Stimulated activated CD4-positive, alpha-beta T cell treated with anti-CD3 and anti-CD28 coated beads, TNF-alpha, amount 100 ng/mL, for 24 hours (primary cell): ENCODE results near the gene AANAT.

Experiments used
- DNase-seq, 3 experiments: peaks; one replicate each; pipeline ENCODE4 v3.0.0-alpha.2; 2020; ENCODE audit warnings: low read depth in 3 of 3

Gene AANAT

GRCh38 chr17:76467366-76467765 is at the start of gene AANAT:
Gene AANAT (plus strand): TSS chr17:76467603. CDS start chr17:76468747, 1,144 bp downstream.
- DNase-seq = no peak

DNA sequence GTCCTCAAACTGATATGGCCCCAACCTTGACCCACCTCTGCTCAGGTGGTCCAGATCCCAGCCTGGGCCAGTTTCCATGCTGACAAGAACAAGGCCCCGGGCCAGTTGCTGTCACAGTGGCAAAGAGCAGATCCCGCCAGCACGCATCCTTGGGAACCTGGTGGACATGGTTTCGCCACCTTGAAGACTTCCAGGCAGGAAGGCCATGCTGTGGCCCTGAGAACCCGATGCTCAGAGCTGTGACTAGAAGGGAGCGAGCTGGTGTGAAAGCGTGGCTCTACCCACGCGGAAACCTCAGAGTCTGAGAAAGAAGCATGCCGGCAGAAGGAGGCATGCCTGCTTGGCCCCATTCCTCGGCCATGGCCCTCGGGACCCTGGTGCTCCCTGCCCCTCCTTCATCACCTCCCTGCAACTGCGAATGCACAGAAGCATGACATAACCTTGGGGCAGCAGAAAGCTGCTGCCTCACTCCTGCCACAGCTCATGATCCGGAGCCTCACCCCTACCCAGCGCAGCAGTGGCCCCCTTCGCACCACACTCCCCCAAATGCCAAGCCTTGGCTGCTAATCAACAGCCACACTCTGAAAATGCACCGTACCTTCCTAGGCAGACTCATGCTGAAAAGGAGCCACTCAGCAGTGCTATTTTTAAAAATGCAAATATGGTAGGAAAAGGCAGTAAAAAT is 47.7 kb upstream of the AANAT start:
- DNase-seq = no peak

DNA sequence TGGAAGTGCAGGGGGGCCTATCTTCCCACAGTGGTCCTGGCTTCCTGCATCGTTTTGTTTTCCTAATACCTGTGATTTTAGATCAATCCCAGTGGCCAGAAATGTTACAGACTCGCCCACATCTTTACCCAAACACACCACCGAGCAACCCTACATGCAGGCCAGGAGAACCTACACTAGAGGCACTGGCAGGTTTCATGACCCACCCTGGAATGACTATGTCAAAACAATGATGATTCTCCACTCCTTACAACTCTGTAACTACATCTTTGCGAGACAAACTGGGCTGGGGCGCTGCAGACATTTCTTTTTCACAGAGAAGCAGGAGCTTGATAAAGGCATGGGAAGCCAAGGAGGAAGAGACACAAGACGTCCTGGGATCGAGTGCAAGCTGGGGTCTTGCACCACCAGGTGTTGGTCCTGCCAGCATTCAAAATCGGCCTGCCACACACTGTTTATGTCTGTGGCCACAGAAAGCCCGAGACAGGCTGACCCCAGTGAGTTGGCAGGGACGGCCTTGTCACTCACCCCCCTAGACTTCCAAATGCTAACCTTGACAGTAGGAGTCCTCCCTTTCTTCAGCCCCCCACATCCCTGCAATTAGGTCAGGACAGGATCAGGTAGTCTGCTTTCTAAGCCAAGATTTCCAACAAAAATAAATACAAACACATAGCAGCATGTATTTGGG is 46.9 kb upstream of the AANAT start:
- no peak for DNase-seq

GRCh38 chr17:76421044-76421407 is 46.4 kb upstream of the AANAT start:
- DNase-seq = no peak

DNA sequence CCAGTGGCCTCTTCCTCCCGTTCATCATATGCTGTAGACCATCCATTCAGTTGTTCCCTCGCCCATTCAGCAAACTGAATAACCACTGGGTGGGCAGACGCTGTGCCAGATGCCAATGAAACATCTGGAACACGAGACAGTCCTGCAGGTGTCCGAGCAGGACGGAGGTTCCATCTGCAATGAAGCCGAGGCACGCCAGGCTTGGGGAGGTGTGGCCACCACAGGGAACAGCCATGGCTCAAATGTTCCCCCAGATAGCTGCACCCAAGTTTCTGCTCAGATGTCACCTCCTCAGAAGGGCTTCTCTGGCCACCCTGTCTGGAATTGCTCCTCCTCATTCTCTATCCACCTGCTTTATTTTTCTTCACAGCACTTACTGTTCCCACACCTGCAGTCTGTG is 45.0 kb upstream of the AANAT start:
- no peak for DNase-seq

GRCh38 chr17:76422860-76423259 is 44.5 kb upstream of the AANAT start:
- DNase-seq = no peak

GRCh38 chr17:76426853-76427252 is 40.5 kb upstream of the AANAT start:
- no peak for DNase-seq

GRCh38 chr17:76427501-76428231 is 39.7 kb upstream of the AANAT start:
- DNase-seq = no peak

DNA sequence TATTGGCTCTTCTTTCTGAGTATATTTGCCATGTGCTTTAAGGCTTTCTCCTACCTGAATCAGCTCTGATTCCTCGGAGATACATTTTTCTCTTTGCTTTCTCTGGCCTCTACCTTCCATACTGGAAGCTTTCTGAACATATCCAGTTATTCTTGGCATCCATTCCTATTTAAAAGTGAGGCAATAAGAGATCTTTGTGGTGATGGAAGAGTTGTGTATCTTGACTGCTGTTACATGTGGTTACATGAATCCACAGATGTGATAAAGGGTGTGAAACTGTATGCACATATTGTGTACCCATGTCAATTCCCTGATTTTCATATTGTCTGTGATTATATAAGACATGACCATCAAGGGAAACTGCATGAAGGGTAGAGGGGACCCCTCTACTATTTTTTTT is 38.9 kb upstream of the AANAT start:
- DNase-seq = no peak

DNA sequence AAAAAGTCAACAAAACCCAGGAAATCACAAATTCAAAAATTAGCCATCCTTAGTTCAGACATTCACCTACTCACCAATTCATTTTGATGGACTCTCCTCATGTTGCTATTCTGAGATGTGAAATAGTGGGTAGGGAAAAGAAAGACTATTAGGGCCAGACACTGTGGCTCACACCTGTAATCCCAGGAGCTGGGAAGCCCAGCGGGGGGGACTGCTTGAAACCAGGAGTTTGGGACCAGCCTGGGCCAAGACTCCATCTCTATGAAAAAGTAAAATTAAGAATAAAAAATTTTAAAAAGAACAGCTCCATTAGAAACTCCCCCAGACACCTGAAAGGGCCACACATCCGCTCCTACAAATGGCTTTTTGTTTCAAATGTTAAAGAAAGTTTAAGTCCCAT is 35.9 kb upstream of the AANAT start:
- DNase-seq = no peak

DNA sequence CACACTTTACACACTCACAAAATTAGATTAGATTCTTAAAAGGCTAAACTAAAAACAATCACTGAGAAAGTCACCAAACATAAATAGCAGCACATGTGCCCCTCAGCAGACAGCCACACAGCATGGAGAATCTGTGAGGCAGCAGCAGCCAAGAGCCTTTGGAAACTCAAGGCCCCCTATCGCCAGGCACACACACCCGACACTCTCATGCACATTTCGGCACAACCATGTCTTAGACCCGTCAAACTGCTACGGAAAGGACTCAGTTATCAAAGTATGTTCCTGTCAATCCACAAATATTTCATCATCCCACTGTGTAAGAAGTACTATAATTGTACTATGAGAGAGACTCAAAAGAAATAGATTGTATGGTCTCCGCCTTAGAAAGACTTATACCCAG is 35.4 kb upstream of the AANAT start:
- DNase-seq = no peak

DNA sequence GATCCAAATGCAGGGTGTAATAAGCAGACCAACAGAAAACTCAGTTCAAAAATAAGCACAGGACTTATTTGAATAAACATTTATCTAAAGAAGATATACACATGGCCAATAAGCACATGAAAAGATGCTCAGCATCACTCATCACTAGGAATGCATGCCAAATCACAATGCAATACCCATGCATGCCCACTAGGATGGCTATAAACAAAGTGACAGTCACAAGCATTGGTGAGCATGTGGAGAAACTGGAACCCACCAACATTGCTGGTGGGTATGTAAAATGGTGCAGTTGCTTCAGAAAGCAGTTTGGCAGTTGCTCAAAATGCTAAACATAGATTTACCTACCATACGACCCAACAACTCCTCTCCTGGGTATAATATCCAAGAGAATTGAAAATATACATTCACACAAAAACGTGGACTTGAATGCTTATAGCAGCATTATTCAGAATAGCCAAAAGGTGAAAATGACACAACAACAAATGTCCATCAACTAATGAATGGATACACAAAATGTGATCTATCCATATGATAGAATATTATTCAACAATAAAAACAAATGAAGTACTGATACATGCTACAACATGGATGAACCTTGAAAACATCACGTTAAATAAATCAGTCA is 34.6 kb upstream of the AANAT start:
- no peak for DNase-seq

DNA sequence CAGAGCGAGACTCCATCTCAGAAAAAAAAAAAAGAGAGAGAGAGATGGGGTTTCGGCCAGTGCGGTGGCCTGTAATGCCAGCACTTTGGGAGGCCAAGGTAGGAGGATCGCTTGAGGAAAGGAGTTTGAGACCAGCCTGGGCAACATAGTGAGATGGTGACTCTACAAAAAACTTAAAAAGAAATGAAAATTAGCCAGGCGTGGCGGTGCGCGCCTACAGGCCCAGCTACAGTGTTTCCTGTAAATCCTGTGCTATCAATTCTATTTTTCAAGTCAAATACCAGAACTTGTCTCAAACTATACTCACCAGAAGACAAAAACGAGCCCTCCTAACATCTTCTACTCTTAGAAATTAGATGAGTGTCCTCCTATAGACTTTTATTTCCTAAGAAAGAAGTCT is 33.7 kb upstream of the AANAT start:
- no peak for DNase-seq

- no peak for DNase-seq
Observed at GRCh38 chr17:76434870-76435269, 32.5 kb upstream of the AANAT start.

- no peak for DNase-seq
Observed at GRCh38 chr17:76435751-76436150, 31.7 kb upstream of the AANAT start.

DNA sequence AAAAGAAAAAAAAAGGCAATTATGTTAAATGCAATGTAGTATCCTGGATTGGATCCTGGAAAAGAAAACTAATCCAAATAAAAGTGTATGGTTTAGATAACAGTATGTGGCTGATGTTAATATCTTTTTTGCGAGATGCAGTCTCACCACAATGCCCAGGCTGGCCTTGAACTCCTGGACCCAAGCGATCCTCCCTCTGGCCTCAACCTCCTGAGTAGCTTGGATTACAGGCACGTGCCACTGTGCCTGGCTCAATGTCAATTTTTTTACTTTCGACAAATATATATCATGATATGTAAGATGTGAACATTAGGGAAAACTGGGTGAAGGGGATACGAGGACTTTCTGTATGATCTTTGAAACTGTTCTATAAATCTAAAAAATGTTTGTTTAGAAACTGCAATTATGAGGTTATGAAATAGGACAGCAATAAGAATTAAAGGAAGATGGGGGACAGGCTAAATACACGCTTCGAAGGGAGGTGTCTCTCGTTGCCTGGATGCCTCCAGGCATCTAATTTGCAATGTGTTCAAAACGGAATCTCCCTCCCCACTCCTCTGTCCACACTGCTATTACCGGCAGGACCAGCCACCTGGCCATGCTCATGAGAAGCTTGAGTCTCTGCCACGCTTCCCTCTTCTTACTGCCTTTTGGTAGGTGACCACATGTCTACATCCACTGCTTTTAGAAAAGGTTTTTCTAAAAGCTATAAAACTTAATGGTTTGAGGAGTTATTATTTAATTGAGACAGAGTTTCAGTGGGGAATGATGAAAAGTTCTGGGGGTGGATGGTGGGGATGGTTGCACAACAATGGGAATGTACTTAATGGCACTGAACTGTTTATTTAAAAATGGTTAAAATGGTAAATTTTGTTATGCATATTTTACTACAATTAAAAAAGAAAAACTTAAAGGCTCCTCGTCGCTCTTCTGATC is 29.7 kb upstream of the AANAT start:
- no peak for DNase-seq

- DNase-seq = no peak
Observed at GRCh38 chr17:76438906-76439305, 28.5 kb upstream of the AANAT start.

DNA sequence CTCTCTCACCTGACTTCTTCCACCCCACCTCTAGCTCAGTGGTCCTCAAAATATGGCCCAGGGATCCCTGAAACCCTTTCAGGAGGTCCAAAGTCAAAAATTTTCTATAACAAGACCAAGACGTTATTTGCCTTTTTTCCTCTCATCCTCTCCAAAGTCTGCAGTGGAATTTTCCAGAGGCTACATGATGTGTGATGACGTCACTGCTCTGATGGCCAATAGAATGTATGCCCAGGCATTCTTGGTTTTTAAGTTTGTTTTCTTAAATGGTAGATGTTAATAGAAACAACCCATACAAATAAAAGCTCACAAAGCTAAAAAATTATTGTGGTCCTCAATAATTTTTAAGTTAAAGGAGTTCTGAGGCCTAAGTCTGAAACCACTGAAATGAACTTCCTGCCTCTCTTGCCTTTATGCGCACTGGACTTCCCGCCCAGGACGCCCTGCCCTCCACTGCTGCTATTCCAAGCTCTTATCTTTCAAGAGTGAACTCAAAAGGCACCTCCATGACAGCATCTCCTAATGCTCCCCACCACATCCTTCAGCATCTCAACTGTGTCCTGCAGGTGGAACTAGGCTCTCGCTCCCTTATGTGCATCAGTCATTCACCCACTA is 28.0 kb upstream of the AANAT start:
- no peak for DNase-seq

DNA sequence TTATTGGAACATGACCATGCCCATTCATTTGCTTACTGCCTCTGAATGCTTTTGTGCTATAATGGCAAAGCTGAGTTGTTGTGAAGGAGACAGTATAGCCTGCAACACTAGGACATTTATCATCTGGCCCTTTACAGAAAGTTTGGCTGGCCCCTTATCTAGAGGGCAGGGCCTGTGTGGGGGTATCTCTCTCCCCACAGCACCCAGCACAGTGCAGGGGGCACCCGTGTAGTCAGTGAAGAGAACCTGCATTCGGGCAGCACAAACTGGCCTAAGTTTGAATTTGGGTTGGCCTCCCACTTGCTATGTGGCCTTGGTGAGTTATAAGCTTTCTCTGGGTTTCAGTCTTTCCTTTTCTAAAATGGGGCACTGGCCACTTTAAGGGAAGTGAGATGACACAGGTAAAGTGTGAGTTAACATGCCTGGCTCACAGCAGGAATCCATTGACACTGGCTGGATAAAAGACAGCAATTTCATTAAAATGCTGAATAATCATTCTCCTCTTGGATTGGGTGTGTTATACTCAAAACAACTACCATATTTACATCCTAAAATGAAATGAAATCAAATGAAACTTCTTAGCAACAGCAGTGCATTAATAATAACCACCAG is 26.5 kb upstream of the AANAT start:
- DNase-seq = no peak

DNA sequence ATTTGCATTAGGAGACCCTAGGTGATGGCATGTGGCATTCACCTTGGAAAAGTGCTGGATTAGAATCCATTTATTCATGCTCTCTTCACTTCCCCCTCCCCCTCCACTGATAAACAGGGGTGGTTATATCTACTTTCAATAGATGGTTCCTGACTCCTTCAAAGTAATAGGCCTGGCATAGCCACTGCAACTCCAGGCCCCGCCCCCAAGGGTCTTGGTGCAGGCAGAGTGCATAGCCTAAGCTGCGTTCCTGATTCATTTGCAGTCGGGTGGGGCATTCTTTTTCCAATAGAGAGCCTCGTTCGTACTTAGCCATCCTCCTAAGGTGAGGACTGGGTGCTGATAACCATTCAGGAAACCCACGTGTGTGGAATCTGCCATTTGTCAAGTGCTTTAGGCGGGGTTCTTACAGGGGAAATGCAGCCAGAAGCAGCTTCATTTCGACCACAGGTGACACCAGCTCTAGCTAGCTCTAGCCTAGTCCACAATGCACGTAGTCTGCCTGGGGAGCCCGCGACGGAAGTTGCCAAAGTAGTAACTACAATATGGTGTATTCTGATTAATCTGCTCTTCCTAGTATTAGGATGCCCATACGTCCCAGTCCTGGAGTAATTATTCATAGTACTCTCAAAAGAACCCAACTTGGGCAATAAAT is 25.6 kb upstream of the AANAT start:
- DNase-seq = no peak
